Activated CD8-positive, alpha-beta memory T cell treated with anti-CD3 and anti-CD28 coated beads for 1 hour (primary cell): ENCODE measurements around the gene NAV2.

Experiments used
- DNase-seq, 2 donors: peaks; one replicate each; pipeline ENCODE4 v3.0.0-alpha.2; 2020; ENCODE audit warnings: low read depth in 1 of 2; ENCODE audit errors: extremely low read depth in 1 of 2

NAV2 gene

GRCh38 chr11:19774329-19774728, 61.7 kb downstream of the NAV2 start:
- DNase-seq, result no peak

GRCh38 chr11:19774817-19775580, 62.4 kb downstream of the NAV2 start:
- DNase-seq, result no peak

- DNase-seq, result no peak
Observed at GRCh38 chr11:19775622-19776021, 63.0 kb downstream of the NAV2 start.

GRCh38 chr11:19777039-19777376, 64.4 kb downstream of the NAV2 start:
- no peak for DNase-seq

- no peak for DNase-seq
Observed at GRCh38 chr11:19777377-19778102, 64.9 kb downstream of the NAV2 start.

GRCh38 chr11:19779740-19780139, 67.1 kb downstream of the NAV2 start:
- DNase-seq, result no peak

- no peak for DNase-seq
Observed at GRCh38 chr11:19781351-19781750, 68.7 kb downstream of the NAV2 start.

GRCh38 chr11:19785265-19785664, 72.6 kb downstream of the NAV2 start:
- DNase-seq, result no peak

- DNase-seq, result no peak
Observed at GRCh38 chr11:19786644-19787043, 74.0 kb downstream of the NAV2 start.

- no peak for DNase-seq
Observed at GRCh38 chr11:19788435-19788834, 75.8 kb downstream of the NAV2 start.

- DNase-seq, result no peak
Observed at GRCh38 chr11:19789245-19789644, 76.6 kb downstream of the NAV2 start.

- no peak for DNase-seq
Observed at GRCh38 chr11:19789835-19790710, 77.4 kb downstream of the NAV2 start.

GRCh38 chr11:19790831-19791552, 78.4 kb downstream of the NAV2 start:
- no peak for DNase-seq

- DNase-seq, result no peak
Observed at GRCh38 chr11:19792510-19792909, 79.9 kb downstream of the NAV2 start.

GRCh38 chr11:19793326-19793725, 80.7 kb downstream of the NAV2 start:
- DNase-seq, result no peak

GRCh38 chr11:19794161-19794560, 81.5 kb downstream of the NAV2 start:
- no peak for DNase-seq

- no peak for DNase-seq
Observed at GRCh38 chr11:19795082-19795481, 82.4 kb downstream of the NAV2 start.

GRCh38 chr11:19800162-19800561, 87.5 kb downstream of the NAV2 start:
- DNase-seq, result no peak

GRCh38 chr11:19800714-19801519, 88.3 kb downstream of the NAV2 start:
- no peak for DNase-seq

- DNase-seq, result no peak
Observed at GRCh38 chr11:19802773-19803293, 90.2 kb downstream of the NAV2 start.
